ENCODE results near the gene CCL21. TPM values are rescaled to one million over a fixed set of nuclear protein-coding genes. Genes with fewer than 3 reads are reported as not detected.

Gene CCL21
- total RNA-seq, 1 donor from 2014 or later, result not detected

DNA sequence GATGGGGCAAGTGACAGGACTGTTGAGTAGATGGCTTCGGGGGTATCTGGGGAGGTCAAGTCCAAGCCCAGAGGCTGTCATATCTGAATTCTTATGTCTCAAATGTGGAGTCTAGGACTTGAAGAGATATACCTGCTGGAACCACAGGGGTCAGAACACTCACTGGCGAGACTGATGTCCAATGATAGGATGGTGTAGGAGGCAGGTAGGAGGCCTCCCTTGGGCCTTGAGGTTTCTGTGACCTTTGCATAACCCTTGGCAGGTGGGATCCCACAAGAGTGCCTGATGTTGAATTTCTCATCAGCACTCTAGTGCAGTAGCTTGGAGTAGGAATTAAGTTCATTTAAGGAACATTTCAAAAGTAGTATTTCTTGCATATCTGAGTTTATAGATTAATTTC lies 2.8 kb downstream of the CCL21 start:
- TF ChIP-seq, protein P1, sequence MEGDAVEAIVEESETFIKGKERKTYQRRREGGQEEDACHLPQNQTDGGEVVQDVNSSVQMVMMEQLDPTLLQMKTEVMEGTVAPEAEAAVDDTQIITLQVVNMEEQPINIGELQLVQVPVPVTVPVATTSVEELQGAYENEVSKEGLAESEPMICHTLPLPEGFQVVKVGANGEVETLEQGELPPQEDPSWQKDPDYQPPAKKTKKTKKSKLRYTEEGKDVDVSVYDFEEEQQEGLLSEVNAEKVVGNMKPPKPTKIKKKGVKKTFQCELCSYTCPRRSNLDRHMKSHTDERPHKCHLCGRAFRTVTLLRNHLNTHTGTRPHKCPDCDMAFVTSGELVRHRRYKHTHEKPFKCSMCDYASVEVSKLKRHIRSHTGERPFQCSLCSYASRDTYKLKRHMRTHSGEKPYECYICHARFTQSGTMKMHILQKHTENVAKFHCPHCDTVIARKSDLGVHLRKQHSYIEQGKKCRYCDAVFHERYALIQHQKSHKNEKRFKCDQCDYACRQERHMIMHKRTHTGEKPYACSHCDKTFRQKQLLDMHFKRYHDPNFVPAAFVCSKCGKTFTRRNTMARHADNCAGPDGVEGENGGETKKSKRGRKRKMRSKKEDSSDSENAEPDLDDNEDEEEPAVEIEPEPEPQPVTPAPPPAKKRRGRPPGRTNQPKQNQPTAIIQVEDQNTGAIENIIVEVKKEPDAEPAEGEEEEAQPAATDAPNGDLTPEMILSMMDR (conservative IDR thresholded peaks at IDR 0.05; ENCODE audit: low read depth, low read length), result no peak
- no peak for DNase-seq (ENCODE audit: low read depth)
- no peak overlapping the region for H3K4me3 ChIP-seq (ENCODE audit: low read depth, low read length)

DNA sequence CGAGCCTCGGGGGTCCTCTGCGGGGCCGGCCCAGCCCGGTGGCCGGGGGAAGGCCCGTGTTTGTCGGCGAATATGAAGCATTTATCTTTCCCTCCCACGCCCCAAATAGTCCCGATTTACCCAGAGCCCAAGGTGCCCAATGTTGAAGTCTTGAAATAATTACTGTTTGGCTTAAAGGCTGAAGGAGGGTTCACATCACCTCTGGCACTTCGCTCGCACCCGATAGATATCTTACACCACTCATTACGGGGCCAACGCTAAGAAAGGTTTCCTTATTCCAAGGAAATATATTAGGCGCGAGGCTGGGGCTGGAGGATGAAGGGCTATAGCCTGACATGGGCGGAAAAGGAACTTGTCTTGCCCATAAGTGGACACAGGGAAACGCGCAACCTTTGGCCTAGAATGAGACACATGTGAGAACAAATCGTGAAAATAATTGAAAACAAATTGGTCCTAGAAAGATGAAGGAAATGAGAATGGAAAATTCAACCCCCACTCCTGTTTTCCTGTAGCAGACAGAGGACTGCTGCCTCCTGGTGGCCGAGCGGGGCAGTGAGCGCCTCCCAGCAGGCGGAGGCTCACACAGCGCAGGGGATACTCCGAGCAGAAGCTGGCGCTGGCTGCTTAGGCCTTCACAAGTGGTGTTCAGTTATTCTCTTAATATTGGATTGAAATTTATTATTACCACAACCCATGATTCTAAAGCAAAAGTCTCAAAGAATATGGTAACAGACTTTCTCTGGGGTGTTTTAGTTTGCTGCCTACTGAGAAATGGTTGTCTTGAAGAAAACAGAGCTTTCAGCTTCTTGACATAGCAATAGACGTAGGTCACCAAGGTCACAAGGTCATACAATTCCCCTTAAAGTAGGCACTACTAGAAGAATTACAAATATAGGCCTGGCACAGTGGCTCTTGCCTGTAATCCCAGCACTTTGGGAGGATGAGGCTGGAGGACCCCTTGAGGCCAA lies 7.9 kb downstream of the CCL21 start:
- DNase-seq (ENCODE audit: low read depth), result peak; percentile 37
- TF ChIP-seq, protein P1 (conservative IDR thresholded peaks at IDR 0.05; ENCODE audit: low read depth, low read length), result peak; percentile 98
- peak overlapping the region; percentile 65 for H3K4me3 ChIP-seq (ENCODE audit: low read depth, low read length)

DNA sequence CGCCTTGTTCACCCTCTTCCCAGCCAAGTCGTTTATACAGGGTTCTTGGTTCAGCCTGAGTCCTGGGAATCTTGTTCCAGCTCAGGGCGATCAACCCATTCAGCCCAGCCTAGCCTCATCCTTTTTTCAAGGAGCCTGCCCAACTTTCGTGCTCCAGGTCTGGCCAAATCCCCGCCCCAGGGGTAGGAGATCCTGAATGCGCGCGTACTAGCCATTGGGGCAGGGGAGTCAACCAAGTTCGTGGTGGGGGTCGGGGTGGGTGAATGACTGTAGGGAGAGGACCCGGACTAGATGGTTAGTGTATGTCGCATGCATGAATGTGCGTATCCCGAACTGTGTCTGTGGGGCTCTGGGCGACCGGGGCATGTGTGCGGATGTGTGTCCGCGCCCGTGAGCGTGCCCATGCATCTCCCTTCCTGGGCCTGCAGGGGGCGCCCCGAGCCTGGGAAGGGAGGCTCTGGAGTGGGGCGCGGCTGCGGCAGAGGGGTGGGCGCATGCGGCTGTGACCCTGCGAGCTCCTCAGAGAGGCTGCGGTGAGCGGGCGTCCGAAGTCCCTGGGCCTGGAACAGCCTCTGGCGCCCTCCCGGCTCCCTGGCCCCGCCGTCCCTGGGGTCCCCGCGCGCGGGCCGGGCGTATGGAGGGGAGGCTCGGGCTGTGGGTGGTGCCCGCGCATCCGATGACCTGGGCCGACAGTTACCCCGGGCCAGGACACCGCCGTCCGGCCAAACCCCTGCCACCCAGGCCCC lies 8.7 kb downstream of the CCL21 start:
- DNase-seq (ENCODE audit: low read depth), result no peak
- H3K4me3 ChIP-seq (ENCODE audit: low read depth, low read length), result peak overlapping the region; percentile 65
- TF ChIP-seq, protein P1 (conservative IDR thresholded peaks at IDR 0.05; ENCODE audit: low read depth, low read length), result peak; percentile 79

DNA sequence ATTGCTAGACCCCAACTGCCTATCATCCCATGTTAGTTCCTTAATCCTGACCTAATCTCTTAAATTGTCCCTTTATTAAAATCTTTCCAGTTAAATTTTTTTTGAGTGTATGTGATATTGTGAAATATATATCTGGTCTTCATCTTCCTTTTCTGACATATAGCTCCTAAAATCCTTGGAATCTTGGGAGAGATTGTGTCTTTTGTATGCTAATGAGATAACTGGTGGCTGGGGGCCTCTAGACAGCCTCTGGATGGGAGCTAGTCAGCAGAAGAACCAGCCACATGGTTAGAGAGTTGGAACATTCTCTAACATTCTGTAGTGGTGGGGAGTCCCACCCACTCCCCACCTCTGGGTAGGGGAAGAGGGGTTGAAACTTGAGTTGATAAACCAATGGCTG lies 15.1 kb downstream of the CCL21 start:
- no peak overlapping the region for H3K4me3 ChIP-seq (ENCODE audit: low read depth, low read length)
- no peak for DNase-seq (ENCODE audit: low read depth)
- TF ChIP-seq, protein P1 (conservative IDR thresholded peaks at IDR 0.05; ENCODE audit: low read depth, low read length), result no peak

DNA sequence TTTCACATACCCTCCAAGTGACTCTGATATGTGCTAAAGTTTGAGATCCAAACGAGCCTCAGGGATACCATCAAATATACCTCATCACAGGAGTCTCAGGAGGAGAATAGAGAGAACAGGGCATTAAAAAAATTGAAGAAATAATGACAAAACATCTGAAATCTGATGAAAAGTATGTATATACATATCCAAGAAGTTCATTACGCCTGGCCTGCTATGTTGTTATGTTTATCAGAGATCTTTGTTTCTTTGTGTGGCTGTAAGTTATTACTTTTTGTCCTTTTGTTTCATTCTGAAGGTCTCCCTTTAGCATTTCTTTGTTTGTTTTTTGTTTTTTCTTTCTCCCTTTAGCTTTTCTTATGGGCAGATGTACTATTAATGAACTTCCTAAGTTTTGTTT lies 16.4 kb downstream of the CCL21 start:
- TF ChIP-seq, protein P1 (conservative IDR thresholded peaks at IDR 0.05; ENCODE audit: low read depth, low read length), result no peak
- DNase-seq (ENCODE audit: low read depth), result no peak
- H3K4me3 ChIP-seq (ENCODE audit: low read depth, low read length), result no peak overlapping the region

DNA sequence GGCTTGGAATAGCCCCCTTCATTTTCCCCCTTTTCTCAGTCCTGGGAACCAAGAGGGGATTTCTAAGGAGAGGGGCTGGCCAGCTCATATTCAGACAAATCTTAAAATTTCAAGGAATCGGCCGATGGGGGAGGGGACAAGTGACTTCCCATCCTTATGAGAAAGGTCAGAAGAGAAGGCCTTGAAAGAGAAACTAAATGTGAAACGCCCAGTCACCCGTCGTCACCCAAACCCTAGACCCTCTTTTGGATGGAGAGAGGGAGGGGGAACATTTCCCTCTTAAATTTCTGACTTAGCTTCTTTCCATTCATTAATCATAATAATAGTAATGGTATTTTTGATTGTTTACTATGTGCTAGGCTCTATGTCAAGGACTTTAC lies 18.0 kb downstream of the CCL21 start:
- TF ChIP-seq, protein P1 (conservative IDR thresholded peaks at IDR 0.05; ENCODE audit: low read depth, low read length), result no peak
- no peak overlapping the region for H3K4me3 ChIP-seq (ENCODE audit: low read depth, low read length)
- no peak for DNase-seq (ENCODE audit: low read depth)

Data from epithelial cell of proximal tubule (primary cell).